ENCODE results near the gene SRC. TPM values are rescaled to one million over a fixed set of nuclear protein-coding genes. Genes with fewer than 3 reads are reported as not detected.

The SRC gene
- total RNA-seq, 2 donors from 2014 or later, result 75.6 to 109 TPM

DNA sequence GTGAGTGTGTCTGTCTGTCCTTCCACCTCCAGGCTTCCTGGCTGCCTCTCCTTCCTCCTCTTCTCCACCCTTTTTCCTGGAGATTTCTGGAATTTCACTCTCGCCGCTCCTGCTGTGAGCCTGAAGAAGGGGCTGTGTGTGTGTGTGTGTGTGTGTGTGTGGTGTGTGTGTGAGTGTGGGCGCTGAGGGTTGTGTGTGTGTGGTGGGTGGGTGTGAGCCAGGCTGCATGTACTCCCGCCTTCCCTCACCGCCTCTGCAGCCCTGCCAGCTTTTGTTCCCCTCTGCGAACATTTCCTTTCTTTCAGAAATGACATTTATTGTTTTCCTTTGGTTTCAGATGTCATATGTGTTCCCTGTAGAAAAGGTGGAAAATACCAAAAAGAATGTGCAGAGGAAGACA, 76.0 kb downstream of the SRC start:
- H3K9me3 Mint-ChIP-seq, result no peaks in the 10 kb centered on the region
- Histone ChIP-seq H3K4me1 (ENCODE audit: control insufficient read depth, insufficient read depth, low read length) (no peaks in the 10 kb centered on the region), H3K9ac (ENCODE audit: extremely low read depth, low read length, poor library complexity, severe bottlenecking) (no peak overlapping the region), H3K4me3 (ENCODE audit: low read length) (no peak overlapping the region), H3K27me3 (ENCODE audit: control insufficient read depth, insufficient read depth, low read length, poor library complexity, severe bottlenecking) (no peaks in the 10 kb centered on the region), H3K36me3 (ENCODE audit: control insufficient read depth, insufficient read depth, low read length) (no peaks in the 10 kb centered on the region), H3K9me3 (ENCODE audit: control insufficient read depth, low read length) (no peaks in the 10 kb centered on the region), H3K27ac (ENCODE audit: low read depth, low read length) (peak overlapping the region; percentile 10)
- 71% methylated on average over 6 of the region's 6 CpGs; no CpG with 5 or more reads in 1 of the 2 experiments for WGBS, 2 experiments (ENCODE audit: insufficient coverage in 1 of 2, insufficient read length in 1 of 2)
- no peak overlapping the region for H3K27ac Mint-ChIP-seq
- no peak overlapping the region for H3K4me3 Mint-ChIP-seq
- peak; percentile 74 for DNase-seq
- H3K4me1 Mint-ChIP-seq, result peaks cover 18% of the 10 kb centered on the region
- peaks cover 4% of the 10 kb centered on the region for H3K27me3 Mint-ChIP-seq (ENCODE audit: insufficient read depth)
- H3K36me3 Mint-ChIP-seq (ENCODE audit: low read depth), result no peaks in the 10 kb centered on the region
- TF ChIP-seq, protein P1, sequence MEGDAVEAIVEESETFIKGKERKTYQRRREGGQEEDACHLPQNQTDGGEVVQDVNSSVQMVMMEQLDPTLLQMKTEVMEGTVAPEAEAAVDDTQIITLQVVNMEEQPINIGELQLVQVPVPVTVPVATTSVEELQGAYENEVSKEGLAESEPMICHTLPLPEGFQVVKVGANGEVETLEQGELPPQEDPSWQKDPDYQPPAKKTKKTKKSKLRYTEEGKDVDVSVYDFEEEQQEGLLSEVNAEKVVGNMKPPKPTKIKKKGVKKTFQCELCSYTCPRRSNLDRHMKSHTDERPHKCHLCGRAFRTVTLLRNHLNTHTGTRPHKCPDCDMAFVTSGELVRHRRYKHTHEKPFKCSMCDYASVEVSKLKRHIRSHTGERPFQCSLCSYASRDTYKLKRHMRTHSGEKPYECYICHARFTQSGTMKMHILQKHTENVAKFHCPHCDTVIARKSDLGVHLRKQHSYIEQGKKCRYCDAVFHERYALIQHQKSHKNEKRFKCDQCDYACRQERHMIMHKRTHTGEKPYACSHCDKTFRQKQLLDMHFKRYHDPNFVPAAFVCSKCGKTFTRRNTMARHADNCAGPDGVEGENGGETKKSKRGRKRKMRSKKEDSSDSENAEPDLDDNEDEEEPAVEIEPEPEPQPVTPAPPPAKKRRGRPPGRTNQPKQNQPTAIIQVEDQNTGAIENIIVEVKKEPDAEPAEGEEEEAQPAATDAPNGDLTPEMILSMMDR (conservative IDR thresholded peaks at IDR 0.05), result no peak

DNA sequence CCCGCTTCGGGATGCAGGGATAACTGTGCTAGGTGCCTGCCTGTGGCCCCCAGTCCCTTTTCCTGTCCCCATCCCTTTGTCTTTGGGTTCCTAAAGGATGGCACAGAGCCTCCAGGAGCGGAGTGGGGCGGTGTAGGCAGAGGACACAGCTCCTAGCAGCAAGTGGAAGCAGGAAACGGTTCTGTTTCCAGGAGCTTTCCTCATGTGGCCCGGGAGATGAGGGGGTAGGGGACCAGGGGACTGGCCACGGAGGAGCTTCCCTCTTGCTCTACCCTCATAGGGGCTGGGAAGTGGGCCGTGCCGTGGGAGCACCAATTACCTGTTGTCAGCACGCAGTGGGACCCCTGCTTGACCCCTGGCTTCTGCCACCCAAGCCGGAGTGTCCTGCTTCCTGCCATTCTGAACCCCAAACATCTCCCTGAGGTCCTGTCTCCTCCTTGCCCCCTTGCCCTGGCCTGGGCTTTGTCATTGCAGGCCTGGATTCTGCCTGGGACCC, 76.9 kb downstream of the SRC start:
- peaks cover 4% of the 10 kb centered on the region for H3K27me3 Mint-ChIP-seq (ENCODE audit: insufficient read depth)
- DNase-seq, result no peak
- H3K4me1 Mint-ChIP-seq, result peaks cover 18% of the 10 kb centered on the region
- H3K4me3 Mint-ChIP-seq, result no peak overlapping the region
- H3K27ac Mint-ChIP-seq, result no peak overlapping the region
- H3K9me3 Mint-ChIP-seq, result no peaks in the 10 kb centered on the region
- Histone ChIP-seq H3K4me1 (ENCODE audit: control insufficient read depth, insufficient read depth, low read length) (no peaks in the 10 kb centered on the region), H3K9ac (ENCODE audit: extremely low read depth, low read length, poor library complexity, severe bottlenecking) (no peak overlapping the region), H3K9me3 (ENCODE audit: control insufficient read depth, low read length) (no peaks in the 10 kb centered on the region), H3K4me3 (ENCODE audit: low read length) (no peak overlapping the region), H3K27me3 (ENCODE audit: control insufficient read depth, insufficient read depth, low read length, poor library complexity, severe bottlenecking) (no peaks in the 10 kb centered on the region), H3K27ac (ENCODE audit: low read depth, low read length) (no peak overlapping the region), H3K36me3 (ENCODE audit: control insufficient read depth, insufficient read depth, low read length) (no peaks in the 10 kb centered on the region)
- no peaks in the 10 kb centered on the region for H3K36me3 Mint-ChIP-seq (ENCODE audit: low read depth)
- whole genome bisulfite sequencing, 2 experiments (ENCODE audit: insufficient coverage in 1 of 2, insufficient read length in 1 of 2), result 42 to 78% methylated on average over 2 to 11 of the region's 11 CpGs
- TF ChIP-seq, protein P1 (conservative IDR thresholded peaks at IDR 0.05), result no peak

DNA sequence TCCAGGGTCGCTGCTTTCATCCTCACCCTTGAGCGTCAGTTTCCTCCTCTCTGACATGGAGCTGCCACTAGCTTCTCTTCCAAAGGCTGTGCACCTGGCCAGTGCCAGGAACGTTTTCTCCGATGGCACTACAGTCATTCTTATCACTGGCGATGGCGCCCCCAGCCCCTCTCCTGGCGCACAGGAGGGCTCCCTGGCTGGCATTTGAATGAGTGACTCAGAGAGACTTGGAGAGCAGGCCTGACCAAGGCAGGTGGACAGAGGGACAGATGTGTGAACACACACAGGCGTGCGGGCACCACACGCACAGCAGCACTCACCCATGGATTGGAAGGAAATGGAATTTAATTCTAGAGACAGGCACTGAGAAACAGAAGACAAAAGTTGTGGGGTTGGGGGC, 77.6 kb downstream of the SRC start:
- Histone ChIP-seq H3K4me1 (ENCODE audit: control insufficient read depth, insufficient read depth, low read length) (no peaks in the 10 kb centered on the region), H3K27ac (ENCODE audit: low read depth, low read length) (no peak overlapping the region), H3K4me3 (ENCODE audit: low read length) (no peak overlapping the region), H3K27me3 (ENCODE audit: control insufficient read depth, insufficient read depth, low read length, poor library complexity, severe bottlenecking) (peaks cover 1% of the 10 kb centered on the region), H3K9me3 (ENCODE audit: control insufficient read depth, low read length) (no peaks in the 10 kb centered on the region), H3K36me3 (ENCODE audit: control insufficient read depth, insufficient read depth, low read length) (no peaks in the 10 kb centered on the region), H3K9ac (ENCODE audit: extremely low read depth, low read length, poor library complexity, severe bottlenecking) (no peak overlapping the region)
- Mint-ChIP-seq H3K27ac (no peak overlapping the region), H3K4me1 (peaks cover 18% of the 10 kb centered on the region), H3K36me3 (ENCODE audit: low read depth) (no peaks in the 10 kb centered on the region), H3K9me3 (no peaks in the 10 kb centered on the region), H3K4me3 (no peak overlapping the region), H3K27me3 (ENCODE audit: insufficient read depth) (peaks cover 4% of the 10 kb centered on the region)
- DNase-seq, result no peak
- TF ChIP-seq, protein P1 (conservative IDR thresholded peaks at IDR 0.05), result no peak
- WGBS, 2 experiments (ENCODE audit: insufficient coverage in 1 of 2, insufficient read length in 1 of 2), result 93 to 94% methylated on average over 10 of the region's 10 CpGs
